ENCODE data around the gene RBPJ. TPM values are rescaled to one million over a fixed set of nuclear protein-coding genes. Genes with fewer than 3 reads are reported as not detected.

The RBPJ gene
- total RNA-seq, result 100 to 1,000 TPM; 115 to 214 (median 173) TPM

- no peak for TF ChIP-seq CTCF (IDR thresholded peaks at IDR 0.05; ENCODE audit: low read depth)
These were observed at the start of gene RBPJ for GRCh38 chr4:26320538-26321372. RBPJ (plus strand) TSS chr4:26321014; CDS start chr4:26321029, 15 bp downstream.

GRCh38 chr4:26271703-26272102, 49.1 kb upstream of the RBPJ start:
- TF ChIP-seq CTCF (IDR thresholded peaks at IDR 0.05; ENCODE audit: low read depth), result no peak

GRCh38 chr4:26272654-26273615, 47.9 kb upstream of the RBPJ start:
- TF ChIP-seq CTCF (IDR thresholded peaks at IDR 0.05; ENCODE audit: low read depth), result no peak

- TF ChIP-seq CTCF (IDR thresholded peaks at IDR 0.05; ENCODE audit: low read depth), result no peak
These were observed 47.2 kb upstream of the RBPJ start for GRCh38 chr4:26273616-26273980.

- TF ChIP-seq CTCF (IDR thresholded peaks at IDR 0.05; ENCODE audit: low read depth), result no peak
These were observed 45.5 kb upstream of the RBPJ start for GRCh38 chr4:26275281-26275680.

GRCh38 chr4:26279446-26279845, 41.4 kb upstream of the RBPJ start:
- TF ChIP-seq CTCF (IDR thresholded peaks at IDR 0.05; ENCODE audit: low read depth), result no peak

GRCh38 chr4:26281881-26282280, 38.9 kb upstream of the RBPJ start:
- TF ChIP-seq CTCF (IDR thresholded peaks at IDR 0.05; ENCODE audit: low read depth), result no peak
